GM21447 (cell line): ENCODE measurements around the gene SORT1.

ENCODE experiments used
- ATAC-seq: cut with Tn5 transposase; IDR thresholded peaks from one replicate; pipeline ENCODE4 v1.9.1; 2021; ENCODE audit not compliant: unreplicated experiment

Gene SORT1

DNA sequence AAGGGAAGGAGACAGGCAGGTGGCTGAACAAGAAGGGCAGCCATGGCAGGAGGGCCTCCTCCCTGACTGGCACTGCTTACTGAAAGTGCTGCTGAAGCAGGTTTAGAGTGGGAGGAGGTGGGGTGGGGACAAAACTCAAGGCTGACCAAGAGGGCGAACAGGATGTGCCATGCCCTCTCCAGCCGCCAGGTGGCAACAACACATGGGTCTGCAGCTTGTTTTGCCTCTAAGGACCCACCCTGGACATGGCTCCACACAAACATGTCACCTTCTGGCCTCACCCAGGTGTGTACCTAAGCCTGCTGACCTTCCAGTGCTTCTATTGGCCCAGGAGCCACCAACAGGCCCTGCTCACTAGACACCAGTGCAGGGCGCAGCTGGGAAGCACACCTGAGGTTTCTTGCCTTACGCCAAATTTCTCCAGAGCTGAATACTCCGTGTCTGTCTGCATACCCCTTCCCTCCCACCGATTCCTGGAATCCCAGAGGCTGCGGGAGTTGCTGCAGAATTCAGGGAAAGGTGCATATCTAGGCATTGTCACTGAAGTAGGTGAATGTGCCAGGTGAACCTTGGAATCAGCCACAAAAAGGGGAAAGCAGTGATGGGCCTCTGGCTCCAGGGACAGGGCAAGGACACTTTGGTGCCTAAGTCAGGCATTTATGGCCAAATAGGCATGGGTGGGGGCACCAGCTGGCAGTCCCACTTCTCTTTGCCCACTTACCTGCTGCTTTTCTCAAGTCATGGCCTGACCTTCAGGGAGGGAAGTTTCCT is 120.1 kb downstream of the SORT1 start:
- ATAC-seq: peak; percentile 61

DNA sequence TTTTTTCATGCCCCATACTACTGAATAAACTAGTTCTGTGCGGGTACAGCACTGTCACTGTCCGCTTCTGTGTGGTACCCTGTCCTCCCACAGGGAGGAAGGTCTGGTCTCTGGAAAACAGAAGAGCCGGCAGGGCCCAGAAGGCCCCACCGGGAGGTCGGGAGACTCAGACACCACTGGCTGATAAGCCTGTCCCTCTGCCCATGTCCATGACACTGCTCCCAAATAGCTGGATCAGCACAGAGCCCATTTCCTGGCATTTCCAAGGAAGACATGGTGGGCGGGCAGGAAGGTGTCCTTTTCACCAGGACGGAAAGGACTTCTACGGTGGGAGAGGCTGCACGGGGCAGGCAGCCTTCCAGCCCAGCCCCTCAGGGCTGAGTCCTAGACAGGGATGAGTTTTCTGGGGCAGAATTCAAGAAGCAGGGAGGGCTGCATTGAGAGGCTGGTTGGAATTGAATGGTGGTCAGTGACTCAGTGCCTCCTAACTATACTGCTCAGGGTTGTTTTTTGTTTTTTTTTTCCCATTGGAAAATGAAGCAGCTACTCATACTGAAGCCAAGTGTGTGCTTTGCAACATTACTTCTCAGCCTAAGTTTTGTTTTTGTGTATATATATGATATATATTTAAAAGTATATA is 121.9 kb downstream of the SORT1 start:
- ATAC-seq: no peak

DNA sequence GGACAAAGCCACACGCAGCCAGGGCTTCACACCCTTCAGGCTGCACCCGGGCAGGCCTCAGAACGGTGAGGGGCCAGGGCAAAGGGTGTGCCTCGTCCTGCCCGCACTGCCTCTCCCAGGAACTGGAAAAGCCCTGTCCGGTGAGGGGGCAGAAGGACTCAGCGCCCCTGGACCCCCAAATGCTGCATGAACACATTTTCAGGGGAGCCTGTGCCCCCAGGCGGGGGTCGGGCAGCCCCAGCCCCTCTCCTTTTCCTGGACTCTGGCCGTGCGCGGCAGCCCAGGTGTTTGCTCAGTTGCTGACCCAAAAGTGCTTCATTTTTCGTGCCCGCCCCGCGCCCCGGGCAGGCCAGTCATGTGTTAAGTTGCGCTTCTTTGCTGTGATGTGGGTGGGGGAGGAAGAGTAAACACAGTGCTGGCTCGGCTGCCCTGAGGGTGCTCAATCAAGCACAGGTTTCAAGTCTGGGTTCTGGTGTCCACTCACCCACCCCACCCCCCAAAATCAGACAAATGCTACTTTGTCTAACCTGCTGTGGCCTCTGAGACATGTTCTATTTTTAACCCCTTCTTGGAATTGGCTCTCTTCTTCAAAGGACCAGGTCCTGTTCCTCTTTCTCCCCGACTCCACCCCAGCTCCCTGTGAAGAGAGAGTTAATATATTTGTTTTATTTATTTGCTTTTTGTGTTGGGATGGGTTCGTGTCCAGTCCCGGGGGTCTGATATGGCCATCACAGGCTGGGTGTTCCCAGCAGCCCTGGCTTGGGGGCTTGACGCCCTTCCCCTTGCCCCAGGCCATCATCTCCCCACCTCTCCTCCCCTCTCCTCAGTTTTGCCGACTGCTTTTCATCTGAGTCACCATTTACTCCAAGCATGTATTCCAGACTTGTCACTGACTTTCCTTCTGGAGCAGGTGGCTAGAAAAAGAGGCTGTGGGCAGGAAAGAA is 122.9 kb downstream of the SORT1 start:
- no peak for ATAC-seq

DNA sequence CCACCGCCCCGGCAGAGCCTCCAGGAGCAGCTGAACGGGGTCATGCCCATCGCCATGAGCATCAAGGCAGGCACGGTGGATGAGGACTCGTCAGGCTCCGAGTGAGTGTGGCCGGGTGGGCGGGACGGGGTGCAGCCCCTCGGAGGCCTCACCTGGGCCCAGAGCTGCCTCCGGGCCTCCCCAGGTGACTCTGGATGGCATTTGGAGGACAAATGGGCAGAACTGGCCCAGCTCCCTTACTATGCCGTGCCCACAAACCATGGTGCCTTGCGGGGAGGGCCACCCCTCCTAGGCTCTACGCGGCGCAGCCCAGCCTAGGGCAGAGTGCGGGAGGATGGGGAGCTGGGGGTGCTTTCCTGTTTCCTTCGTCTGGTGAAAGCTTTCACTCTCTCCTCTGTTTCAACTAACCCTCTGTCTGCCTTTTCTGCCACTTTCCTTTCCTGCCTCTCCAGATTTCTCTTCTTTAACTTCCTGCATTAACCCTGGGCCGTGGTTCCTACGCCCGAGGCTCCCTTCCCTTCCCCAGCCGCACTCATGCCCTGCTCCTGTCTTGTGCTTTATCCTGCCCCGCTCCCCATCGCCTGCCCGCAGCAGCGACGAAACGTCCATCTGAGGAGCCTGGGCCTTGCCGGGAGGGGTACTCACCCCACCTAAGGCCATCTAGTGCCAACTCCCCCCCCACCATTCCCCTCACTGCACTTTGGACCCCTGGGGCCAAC is 124.0 kb downstream of the SORT1 start:
- no peak for ATAC-seq

DNA sequence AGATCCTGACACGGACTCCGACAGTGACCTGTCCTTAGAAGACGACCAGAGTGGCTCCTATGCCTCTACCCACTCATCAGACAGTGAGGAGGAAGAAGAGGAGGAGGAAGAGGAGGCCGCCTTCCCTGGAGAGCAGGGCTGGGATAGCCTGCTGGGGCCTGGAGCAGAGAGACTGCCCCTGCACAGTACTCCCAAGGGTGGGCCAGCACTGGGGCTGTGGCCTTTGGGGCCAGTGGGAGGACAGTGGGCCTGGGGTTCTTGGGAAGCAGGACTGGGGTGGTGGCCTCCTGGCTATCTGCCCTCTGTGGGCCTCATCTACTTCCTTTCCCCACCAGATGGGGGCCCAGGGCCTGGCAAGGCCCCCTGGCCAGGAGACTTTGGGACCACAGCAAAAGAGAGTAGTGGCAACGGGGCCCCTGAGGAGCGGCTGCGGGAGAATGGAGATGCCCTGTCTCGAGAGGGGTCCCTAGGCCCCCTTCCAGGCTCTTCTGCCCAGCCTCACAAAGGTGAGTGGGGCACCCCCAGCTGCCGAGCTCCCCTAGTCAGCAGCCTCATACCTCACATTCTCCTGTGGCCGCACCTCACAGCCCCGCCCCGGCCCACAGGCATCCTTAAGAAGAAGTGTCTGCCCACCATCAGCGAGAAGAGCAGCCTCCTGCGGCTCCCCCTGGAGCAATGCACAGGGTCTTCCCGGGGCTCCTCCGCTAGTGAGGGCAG is 124.7 kb downstream of the SORT1 start:
- ATAC-seq: no peak

DNA sequence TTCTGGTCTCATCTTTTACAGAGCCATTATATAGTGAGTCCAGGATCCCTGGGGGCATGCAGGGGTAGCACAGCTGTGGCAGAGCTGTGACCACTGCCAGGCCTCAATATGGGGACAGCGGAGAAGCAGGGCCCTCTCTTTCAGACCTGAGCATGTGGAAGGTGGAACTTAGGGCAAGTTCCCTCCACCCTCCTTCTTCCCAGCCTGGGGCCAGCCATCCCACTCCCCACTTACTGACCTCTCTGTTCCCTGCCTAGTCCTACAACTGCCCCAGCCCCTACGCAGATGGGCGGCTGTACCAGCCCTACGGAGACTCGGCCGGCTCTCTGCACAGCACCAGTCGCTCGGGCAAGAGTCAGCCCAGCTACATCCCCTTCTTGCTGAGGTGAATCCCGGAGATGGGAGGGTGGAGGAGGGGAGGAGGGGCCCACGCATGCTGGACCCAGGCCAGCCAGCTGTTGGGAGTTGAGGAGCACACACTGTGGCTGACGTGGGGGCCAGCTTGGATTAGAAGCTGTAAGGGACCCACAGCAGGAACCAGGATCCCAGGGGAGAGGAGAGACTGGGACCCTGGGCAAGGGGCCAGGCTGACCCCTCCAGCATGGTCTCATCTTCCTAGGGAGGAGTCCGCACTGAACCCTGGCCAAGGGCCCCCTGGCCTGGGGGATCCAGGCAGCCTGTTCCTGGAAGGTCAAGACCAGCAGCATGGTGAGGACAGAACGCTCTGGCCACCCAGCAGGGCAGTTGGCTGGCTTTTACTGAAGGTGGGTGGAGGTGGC is 125.5 kb downstream of the SORT1 start:
- no peak for ATAC-seq

DNA sequence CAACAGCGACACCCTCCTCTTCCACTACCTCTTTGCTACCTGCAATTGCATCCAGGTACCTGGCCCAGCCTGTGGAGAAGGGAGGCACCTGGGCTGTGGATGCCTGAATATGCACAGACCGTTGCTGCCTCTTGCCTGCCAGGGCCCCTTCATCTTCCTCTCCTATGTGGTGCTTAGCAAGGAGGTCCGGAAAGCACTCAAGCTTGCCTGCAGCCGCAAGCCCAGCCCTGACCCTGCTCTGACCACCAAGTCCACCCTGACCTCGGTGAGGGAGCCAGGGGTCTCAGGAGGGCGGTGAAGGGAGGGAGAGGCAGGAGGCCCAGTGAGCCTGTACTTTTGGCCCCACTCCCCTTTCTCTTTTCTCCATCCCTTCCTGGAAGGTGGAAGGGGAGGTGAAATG is 126.3 kb downstream of the SORT1 start:
- ATAC-seq: no peak

DNA sequence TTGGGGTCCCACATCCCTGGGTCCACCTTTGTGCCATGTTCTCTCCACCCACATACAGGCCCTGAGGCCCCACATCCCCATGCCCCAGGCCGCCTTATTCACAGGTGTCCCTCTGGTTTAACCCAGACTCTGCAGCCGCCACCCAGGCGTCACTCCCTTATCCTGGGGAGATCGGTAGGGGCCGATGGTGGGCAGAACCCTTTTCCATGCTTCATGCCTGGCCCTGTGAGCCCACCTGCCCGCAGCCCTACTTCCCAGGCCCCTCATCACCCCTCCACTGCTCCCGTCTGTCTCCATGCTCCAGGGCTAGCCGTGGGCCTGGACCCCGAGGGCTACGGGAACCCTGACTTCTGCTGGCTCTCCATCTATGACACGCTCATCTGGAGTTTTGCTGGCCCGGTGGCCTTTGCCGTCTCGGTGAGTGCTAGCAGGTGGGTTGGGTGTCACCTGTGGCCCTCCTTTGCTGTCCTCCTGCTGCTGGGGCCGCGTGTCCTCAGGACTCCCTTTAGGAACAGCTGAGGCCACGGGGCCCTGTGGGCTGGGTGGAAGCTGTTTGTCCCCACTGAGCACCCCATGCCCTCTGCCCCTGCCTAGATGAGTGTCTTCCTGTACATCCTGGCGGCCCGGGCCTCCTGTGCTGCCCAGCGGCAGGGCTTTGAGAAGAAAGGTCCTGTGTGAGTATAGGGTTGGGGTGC is 126.9 kb downstream of the SORT1 start:
- ATAC-seq: no peak

DNA sequence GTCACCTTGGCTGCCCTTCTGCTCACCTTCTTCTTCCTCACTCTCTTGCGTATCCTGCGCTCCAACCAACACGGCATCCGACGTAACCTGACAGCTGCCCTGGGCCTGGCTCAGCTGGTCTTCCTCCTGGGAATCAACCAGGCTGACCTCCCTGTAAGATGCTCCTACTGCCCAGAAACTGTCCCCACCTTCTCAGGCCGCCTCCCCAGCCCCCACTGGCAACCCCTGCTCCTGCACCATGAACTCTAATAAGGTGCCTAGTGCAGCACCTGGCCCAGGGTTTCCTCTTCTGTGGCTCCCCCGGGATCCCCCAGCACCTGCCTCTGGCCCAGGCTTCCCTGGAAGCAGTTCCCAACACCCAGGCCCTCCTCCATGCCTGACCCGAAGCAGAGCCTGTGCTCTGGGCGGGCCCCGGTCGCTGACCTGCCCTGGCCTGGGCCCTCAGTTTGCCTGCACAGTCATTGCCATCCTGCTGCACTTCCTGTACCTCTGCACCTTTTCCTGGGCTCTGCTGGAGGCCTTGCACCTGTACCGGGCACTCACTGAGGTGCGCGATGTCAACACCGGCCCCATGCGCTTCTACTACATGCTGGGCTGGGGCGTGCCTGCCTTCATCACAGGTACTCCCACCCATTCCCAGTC is 127.6 kb downstream of the SORT1 start:
- no peak for ATAC-seq

DNA sequence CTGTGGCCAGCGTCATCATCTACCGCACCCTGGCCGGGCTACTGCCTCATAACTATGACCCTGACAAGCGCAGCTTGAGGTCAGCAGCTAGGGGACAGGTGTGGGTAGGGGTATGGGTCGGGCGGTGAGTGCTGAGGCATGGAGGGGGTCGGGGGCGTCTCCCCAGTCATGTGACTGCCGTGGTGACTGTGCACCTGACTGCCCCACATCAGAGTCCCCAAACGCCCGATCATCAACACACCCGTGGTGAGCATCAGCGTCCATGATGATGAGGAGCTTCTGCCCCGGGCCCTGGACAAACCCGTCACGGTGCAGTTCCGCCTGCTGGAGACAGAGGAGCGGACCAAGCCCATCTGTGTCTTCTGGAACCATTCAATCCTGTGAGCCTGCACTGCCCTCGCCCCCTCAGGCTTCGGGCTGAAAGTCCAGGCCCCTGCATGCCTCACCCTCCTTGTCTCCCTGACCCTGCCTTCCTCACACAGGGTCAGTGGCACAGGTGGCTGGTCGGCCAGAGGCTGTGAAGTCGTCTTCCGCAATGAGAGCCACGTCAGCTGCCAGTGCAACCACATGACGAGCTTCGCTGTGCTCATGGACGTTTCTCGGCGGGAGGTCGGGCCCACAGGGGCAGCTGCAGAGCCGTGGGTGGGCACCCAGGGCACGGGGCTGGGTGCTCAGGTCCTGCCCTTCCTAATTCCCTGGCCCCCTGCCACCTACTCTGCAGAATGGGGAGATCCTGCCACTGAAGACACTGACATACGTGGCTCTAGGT is 128.3 kb downstream of the SORT1 start:
- no peak for ATAC-seq

DNA sequence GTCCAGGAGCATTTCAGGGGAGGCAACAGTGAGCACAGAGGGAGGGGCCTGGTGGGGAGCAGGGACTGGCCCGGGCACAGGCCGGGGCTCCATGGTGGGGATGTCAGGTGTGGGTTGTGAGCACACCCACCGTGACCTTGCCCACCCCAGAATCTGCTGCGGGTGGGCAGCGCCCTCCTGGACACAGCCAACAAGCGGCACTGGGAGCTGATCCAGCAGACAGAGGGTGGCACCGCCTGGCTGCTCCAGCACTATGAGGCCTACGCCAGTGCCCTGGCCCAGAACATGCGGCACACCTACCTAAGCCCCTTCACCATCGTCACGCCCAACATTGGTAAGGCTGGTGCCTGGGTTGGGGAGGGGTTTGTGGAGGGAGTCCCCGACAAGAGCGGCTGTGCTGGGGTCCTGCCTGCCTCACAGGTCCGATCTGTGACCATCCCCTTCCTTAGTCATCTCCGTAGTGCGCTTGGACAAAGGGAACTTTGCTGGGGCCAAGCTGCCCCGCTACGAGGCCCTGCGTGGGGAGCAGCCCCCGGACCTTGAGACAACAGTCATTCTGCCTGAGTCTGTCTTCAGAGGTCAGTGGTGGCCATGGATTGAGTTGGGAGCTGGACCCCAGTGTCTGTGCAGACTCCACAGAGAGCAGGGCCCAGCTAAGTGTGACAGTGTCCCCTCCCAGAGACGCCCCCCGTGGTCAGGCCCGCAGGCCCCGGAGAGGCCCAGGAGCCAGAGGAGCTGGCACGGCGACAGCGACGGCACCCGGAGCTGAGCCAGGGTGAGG is 129.1 kb downstream of the SORT1 start:
- ATAC-seq: no peak

DNA sequence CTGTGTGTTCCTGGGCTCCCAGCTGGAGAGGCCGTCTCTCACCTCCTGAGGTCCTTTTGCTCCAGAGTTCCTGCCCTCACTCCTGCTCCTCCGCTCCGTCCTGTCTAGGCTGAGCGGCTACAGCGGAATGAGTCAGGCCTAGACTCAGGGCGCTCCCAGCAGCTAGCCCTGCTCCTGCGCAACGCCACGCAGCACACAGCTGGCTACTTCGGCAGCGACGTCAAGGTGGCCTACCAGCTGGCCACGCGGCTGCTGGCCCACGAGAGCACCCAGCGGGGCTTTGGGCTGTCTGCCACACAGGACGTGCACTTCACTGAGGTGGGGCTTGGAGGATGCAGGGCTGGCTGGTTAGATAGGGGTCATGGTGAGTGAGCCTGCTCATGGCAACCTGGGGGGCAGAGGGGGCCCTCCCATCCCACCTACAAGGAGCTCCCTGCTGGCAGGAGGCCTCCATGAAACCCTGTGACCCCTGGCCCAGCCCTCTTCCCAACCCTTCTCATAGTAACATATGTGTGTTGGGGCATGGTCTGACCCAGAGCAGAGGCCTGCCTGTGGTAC is 129.9 kb downstream of the SORT1 start:
- no peak for ATAC-seq

DNA sequence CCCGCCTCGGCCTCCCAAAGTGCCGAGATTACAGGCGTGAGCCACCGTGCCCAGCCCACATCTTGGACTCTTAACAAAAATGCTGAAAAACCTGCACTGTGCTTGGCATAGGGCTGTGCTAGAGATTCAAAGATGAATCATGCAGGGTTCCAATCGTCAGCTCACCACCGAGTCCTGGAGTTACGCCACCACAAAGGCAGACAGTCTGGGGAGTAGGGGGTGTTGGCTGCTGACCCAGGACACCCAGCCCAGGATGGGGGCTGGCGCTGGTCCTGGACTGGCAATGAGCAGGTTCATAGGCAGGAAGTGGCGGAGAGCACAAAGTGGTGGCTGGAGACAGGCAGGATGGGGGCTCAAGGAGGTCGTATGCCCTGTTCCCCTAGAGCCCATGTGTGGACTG is 130.8 kb downstream of the SORT1 start:
- no peak for ATAC-seq

DNA sequence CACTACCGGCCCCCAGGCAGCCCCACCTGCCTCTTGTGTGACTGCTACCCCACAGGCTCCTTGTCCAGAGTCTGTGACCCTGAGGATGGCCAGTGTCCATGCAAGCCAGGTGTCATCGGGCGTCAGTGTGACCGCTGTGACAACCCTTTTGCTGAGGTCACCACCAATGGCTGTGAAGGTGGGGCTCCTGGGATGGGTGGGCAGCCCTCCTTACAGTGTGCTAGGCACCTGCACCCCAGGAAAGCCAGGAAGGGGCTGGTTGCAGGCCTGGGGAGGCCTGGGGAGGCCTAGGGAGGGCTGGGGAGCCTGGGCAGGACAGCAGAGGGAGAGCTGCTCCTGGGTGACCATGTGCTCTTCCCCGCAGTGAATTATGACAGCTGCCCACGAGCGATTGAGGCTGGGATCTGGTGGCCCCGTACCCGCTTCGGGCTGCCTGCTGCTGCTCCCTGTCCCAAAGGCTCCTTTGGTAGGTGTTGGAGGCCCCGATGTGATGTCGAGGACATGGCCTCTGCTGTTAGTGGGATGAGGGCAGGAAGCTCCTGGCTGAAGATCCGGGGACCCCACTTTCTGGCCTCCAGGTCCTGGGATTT is 131.9 kb downstream of the SORT1 start:
- ATAC-seq: no peak

DNA sequence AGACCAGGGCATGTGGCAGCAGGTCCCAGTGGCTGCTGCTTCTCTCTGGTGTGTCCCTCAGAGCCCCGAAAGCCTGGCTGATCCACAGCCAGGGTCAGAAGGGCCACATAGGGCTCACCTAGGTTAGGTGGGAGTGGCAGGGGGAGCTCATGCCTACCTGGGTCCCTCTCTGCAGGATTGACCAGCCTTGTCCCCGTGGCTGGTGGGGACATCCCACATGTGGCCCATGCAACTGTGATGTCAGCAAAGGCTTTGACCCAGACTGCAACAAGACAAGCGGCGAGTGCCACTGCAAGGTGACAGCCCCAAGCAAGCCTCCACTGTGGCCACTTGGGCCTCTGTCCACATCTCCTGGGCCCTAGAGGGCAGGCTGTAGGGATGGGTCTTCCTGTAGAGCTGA is 132.7 kb downstream of the SORT1 start:
- no peak for ATAC-seq

DNA sequence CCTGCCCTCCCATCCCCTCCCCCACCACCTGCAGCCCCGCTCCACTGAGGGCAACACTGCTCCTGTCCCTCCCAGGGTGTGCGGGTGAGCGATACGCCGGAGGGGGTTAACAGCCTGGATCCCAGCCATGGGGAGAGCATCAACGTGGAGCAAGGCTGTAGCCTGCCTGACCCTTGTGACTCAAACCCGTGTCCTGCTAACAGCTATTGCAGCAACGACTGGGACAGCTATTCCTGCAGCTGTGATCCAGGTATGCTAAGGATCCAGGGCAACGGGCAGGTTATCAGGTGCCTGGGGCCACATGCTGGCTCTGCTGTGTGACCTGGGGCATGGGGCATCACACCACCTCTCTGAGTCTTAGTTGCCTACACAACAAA is 133.4 kb downstream of the SORT1 start:
- no peak for ATAC-seq
